Measurements from ENCODE around the gene TOR1A.
A peak's percentile ranks its signal among the peaks of the same experiment; 100 is the strongest.

TOR1A gene

GRCh38 chr9:129851821-129852220, 27.9 kb upstream of the TOR1A start:
- no peak for DNase-seq

DNA sequence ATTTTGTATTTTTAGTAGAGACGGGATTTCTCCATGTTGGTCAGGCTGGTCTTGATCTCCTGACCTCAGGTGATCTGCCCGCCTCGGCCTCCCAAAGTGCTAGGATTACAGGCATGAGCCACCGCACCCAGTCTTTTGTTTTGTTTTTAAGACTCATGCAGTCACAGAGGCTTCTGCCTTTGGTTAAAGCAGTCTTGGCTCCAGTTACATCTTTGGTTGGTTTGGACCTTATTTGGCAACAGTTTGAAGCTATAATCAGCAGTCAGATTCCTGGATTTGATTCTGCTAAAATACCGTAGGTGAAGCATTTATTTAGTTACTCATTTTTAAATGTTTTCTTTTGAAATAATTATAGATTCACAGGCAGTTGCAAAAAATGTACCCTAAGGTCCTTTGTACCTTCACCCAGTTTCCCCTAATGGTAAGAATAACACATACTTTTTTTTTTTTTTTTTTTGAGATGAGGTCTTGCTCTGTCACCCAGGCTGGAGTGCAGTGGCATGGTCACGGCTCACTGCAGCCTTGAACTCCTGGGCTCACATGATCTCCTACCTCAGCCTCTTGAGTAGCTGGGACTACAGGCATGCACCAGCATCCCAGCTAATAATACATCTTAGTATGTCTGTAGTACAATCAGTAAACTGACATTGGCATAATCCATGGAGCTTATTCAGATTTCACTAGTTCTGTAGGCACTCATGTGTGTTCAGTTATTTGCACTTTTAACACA, 27.1 kb upstream of the TOR1A start:
- DNase-seq = no peak

DNA sequence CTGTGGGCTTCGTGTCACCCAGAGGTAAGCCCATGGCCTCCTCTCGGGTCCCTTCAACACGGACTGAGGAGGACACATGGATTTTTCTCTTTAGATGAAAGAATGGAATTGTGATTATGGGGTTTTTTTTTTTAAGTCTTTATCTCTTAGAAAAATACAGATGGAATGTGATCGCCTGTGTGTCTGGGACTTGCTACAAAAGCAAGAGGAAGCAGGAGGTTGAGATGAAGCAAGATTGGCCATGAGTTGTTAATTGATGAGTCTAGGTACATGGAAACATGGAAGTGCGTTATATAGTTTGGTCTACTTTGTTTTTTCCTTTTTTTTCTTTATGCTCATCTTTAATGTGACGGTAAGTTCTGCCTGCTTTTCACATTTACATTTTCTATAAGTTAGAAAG, 26.0 kb upstream of the TOR1A start:
- no peak for DNase-seq

DNA sequence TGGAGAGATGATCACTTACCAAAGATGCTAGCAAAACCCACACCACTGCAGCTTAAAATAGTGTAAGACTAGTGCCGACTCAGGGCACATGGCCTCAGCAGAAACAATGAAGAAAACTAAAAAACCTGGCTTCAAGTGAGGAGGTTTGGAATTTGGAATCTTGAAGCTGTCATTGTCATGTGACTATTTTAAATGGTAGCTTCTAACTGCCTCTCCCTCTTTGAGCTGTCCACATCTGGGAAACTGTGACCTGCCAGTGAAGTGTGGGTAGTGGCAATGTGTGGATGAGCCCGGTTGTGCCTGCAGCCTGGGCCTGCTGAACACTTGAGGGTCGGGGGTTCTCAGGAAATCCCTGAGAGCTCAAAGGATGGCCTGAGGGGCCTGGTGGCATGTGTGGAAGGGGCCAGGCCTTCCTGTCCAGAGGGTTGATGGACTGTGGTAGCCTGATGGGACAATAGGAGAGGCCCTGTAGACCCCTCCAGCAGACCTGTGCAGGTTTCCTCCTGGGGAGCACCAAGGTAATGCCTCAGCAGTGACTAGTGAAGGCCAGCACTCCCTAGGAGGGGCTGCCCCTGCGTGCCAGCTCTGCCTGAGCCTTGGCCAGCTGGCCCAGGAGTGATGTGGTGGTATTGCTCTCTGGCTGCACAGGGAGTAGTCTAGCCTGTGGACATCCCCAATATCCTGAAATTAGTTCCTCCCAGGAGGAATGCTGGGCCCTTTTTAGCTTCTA, 24.9 kb upstream of the TOR1A start:
- no peak for DNase-seq

DNA sequence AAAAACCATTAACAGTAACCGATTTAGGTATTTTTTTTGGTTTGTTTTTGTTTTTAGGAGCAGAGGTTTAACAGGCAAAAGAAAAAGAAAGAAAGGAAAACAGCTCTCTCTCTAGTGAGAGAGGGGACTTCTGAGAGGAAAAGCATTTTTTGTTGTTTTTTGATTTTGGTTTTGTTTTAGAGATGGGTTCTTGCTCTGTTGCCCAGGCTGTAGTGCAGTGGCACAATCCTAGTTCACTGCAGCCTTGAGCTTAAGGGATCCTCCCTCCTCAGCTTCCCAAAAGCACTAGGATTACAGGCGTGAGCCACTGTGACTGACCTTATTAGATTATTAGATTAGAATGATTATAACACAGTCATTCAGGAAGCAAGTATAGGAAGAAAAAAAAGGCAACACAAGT, 21.4 kb upstream of the TOR1A start:
- no peak for DNase-seq

DNA sequence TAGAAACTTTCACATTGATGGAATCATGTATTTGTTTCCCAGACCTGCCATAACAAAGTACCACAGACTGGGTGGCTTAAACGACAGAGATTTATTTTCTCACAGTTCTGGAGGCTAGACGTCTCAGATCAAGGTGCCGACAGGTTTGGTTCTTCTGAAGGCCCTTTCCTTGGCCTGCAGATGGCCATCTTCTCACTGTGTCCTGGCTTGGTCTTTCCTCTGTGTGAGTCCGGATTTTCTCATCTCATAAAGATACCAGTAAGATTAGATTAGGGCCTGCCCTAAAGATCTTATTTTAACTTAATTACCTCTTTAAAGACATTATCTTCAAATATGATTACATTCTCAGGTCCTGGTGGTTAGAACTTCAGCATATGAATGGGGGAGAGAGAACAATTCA, 17.1 kb upstream of the TOR1A start:
- no peak for DNase-seq

DNA sequence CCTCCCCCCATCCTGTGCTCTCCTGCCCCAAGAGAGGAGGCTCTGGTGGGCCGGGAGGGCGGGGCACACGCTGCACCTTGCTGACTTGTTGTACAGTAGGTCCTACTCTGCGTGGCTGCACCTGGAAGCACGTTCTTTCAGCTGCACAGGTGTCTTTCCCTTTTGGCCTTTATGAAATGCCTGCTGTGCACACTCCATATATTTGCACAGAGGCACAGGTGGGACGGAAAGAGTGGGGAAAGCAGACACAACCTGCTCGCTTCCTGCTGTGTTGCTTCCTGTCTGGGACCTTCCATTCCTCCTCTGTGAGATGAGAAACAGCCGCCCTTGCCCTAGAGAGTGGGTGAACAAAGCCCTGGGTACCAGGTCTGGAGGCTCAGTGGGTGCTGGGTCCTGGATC, 16.1 kb upstream of the TOR1A start:
- no peak for DNase-seq

- DNase-seq = no peak
Measured at GRCh38 chr9:129839324-129840023, 15.5 kb upstream of the TOR1A start.

- peak; percentile 87 for DNase-seq
Measured at GRCh38 chr9:129838707-129839259, 14.8 kb upstream of the TOR1A start.

- DNase-seq = no peak
Measured at GRCh38 chr9:129836311-129837007, 12.5 kb upstream of the TOR1A start.

- DNase-seq = no peak
Measured at GRCh38 chr9:129835860-129836223, 11.9 kb upstream of the TOR1A start.

DNA sequence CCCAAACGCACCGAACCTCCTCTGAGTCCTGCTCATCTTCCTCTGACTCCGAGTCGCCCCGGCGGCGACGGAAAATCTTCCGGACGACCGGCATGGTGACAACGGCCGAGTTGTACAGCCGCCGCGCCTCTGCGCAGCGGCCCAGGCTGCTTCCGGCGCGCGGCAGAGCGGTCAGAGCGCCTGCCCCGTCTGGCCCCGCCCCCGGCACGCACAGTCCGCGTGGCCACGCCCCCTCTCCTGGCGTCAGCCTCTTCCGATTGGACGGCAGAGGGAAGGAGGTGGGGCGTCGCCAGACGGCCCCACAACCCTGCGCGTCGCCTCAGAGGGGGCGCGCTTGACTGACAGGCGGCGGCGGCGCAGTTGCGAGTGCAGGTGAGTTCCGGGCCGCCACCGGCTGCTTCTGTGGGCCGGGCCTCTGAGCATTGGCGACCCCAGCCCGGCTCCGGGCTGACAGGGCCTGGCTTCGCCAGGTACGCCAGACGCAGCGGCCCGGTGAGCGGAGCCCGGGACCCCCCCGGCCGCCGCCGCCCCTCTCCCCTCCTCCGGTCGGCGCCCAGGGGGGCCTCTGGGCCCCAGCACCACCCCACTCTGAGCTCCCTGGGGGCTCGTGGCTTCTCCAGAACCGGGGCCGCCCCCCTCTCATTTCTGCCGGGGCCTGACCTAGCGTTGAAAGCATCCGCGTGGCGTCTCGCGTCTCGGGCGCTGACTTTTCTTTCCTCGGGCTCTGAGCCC, 11.4 kb upstream of the TOR1A start, which contains the start of the genes C9orf78 and USP20:
Gene C9orf78 (minus strand): TSS at position 148 of the 732 bp plus-strand sequence. CDS start 54 bp downstream, at position 94.
Gene USP20 (plus strand): TSS at position 331 of the 732 bp plus-strand sequence. CDS start 17,098 bp downstream, outside the sequence.
- peak; percentile 94 for DNase-seq

- no peak for DNase-seq
Measured at GRCh38 chr9:129834489-129835127, 10.7 kb upstream of the TOR1A start.

GRCh38 chr9:129832982-129833381, 9.0 kb upstream of the TOR1A start:
- no peak for DNase-seq

- no peak for DNase-seq
Measured at GRCh38 chr9:129828969-129829368, 5.0 kb upstream of the TOR1A start.

GRCh38 chr9:129828051-129828450, 4.1 kb upstream of the TOR1A start:
- DNase-seq = no peak

- DNase-seq = no peak
Measured at GRCh38 chr9:129826759-129827158, 2.8 kb upstream of the TOR1A start.

GRCh38 chr9:129826344-129826743, 2.4 kb upstream of the TOR1A start:
- DNase-seq = no peak

DNA sequence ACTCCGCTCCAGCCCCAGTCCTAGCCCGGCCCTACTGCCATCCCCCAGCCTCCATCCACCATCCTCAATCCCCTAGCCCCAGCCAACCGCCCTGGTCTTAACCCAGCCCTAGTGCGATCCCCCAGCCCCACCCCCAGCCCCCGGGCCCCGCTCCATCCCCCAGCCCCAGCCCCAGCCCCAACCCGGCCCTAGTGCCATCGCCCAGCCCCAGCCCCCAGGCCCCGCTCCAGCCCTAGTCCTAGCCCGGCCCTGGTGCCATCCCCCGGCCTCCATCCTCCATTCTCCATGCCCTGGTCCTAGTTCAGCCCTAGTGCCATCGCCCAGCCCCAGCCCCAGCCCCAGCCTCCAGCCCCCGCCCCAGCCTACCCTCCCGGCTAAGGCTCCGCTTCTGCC, 398 bp downstream of the TOR1A start:
- DNase-seq = no peak

GRCh38 chr9:129822898-129823541, 916 bp downstream of the TOR1A start:
- no peak for DNase-seq

Measured in amniotic stem cell (primary cell).